A375 (cell line): ENCODE data around the gene ASB18. TPM values are rescaled to one million over a fixed set of nuclear protein-coding genes. Genes with fewer than 3 reads are reported as not detected.

ENCODE experiments used
- small RNA-seq: library from RNA; depleted of rRNA; stranded (forward); fragments of <200 nt; gene quantifications from one replicate; pipeline ENCODE3, GENCODE V24; 2014
- total RNA-seq: library from RNA; depleted of rRNA; stranded (reverse); fragments of >200 nt; shearing (Covaris generic); gene quantifications from 2 replicates; pipeline ENCODE4 v1.2.3, GENCODE V29; 2014; rRNA removed

The ASB18 gene, protein sequence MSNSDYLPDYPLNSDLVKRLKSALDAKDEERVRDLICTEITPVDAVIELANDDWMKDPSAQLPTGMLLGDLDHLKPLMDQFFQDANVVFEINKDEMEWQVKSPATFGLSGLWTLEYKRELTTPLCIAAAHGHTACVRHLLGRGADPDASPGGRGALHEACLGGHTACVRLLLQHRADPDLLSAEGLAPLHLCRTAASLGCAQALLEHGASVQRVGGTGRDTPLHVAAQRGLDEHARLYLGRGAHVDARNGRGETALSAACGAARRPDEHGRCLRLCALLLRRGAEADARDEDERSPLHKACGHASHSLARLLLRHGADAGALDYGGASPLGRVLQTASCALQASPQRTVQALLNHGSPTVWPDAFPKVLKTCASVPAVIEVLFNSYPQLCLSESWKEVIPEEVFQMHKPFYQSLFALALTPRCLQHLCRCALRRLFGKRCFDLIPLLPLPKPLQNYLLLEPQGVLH
- not detected in 2 replicates for total RNA-seq

DNA sequence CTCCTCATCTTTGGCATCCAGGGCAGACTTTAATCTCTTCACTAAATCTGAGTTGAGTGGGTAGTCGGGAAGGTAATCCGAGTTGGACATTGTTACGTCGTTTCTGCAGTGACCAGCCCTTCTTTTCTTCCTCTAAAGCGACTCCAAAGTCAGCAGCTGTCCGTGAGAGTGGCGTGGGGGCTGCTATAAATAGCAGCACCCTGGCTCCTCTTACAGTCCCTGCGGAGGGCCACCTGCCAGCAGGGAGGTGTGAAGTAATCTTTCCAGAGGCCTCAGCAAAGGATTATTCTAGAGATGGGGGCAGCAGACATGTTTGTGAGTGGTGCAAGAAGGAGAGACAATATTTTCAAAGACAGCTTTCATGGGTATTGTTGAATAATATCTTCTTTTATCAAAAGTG, at the start of gene ASB18:
ASB18 (minus strand) TSS at position 151 of the 400 bp plus-strand sequence; CDS start at position 90, 61 bp downstream.

DNA sequence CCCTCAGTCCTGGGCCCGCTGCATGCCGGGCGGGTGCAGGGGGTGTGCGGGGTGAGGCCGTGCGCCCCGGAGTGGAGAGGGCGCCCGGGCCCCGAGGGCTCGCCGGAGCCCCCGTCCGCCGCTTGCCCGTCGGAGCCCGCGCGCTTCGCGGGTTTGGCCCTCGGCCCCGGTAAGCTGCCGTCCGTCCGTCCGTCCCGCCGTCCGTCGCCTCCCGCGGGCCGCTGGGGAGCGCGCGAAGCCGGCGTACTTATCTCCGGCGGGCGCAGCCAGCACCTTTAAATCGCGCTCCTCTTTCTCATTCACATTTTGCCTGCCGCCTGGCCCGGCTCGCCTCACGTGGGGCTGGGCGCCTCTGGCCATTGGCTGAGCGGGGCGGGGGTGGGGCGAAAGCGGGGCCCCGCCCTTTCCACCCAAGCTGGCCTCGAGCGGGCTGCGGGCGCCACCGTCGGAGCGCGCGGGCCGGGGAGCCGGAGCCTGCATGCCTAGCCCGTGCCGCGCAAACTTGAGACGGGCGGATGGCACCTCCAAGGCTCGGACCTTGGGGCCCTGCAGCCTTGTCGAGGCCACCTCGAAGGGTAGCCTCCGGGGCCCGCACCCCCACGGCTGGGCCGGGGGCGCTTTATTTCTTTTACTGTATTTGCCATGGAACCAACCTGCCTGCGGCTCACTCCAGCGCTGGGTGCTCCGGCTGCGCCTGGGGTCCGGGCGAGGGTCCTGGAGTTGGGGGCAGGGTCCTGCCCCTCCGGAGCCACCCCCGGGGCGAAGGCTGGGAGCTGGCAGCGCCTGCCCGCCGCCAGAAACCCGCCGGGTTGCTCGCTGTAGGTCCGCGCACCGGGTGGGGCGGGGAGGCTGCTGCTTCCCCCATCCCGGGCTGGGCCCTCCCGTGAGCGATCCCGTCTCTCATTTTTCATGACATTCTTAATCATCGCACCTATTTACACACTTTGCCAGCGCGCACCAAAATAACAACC, 95.8 kb downstream of the ASB18 start, which contains the start of gene GBX2:
GBX2 (minus strand) TSS at position 277 of the 971 bp plus-strand sequence. CDS start 415 bp downstream, outside the sequence.

Small RNA genes lying within 50 kb of the gene (small RNA-seq; reads per million reads assigned to genes)
- gene RF00019, result not detected
- gene RNU1-31P, result not detected

Other genes starting within 250 kb of the ASB18 start
- 1.4 and 1.5 TPM in 2 replicates for gene GBX2, start 96.0 kb downstream of the ASB18 start, total RNA-seq